GM10847 (cell line): Measurements from ENCODE around the gene FRMD4A.

Experiments
- POLR2A ChIP-seq: IDR thresholded peaks from 2 replicates; pipeline ENCODE4 v1.6.1; 2011; ENCODE audit not compliant: insufficient read length; ENCODE audit errors: extremely low read depth

The FRMD4A gene

DNA sequence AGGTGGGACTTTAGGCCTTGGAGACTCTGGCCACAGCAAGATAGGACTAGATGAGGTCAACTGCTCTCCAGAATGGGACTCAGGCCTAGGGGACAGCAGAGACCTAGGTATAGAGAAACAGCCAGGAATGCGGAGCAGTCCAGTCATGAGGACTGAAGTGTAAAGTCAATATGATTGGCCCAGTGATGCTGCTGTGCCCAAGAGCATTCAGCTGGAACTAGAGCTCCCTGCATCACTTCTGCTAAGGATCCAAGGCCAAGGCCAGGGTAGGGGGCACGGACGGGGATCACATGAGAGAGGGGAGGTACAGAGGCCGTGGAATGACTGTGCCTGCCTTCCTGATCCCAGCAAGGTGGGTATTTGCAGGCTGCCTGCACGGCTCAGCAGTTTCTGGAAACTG, 237.9 kb downstream of the FRMD4A start:
- TF ChIP-seq POLR2A = no peak

DNA sequence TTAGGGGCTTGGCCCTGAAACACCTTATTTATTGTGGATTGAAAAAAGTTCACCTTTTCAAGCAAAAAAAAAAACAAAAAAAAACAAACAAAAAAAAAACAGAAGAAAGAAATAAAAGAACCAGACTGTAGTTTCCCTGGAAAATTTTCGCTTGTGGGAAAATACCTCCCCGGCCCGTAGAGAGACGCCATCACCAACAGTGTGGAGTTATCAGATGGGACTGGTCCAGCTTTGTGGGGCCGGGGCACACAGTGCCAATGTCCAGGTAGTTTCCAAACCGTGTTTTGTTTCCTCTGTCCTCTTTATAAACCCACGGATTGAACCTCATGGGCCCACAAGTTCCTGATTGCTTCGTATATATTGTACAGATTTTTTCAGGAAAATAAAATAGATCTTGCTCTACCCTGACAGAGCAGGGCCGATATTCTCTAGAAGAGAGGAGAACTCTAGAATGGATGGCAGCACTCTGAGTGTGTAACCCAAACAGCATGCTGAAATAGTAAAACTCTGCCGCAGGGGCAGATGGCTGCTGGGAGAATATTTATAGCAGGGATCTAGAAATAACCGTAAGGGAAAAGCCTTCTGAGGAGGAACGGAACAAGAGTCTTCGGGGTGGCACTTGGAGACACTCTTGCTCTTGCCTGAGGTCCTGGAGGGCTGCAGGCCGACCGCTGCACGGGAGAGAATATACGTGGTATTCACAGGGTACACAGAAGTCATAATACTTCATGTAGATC, 241.0 kb downstream of the FRMD4A start:
- TF ChIP-seq POLR2A = no peak

DNA sequence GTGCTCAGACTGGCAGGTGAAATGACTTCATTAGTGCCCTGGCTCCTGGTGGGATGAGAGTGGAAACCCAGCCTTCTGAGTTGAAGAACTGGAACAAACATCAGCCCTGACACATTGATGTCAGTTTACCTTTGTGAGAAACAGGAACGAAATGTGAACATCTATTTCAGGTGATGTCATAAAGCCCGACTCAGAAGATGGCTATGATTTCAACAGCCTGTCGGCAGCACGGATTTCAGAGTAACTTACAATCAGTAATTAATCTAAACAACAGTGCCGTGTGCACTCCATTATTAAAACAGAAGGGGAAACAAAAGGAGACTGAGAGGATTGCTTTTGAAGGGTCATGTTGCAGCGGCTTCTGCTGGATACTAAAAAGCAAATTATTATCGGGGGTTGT, 243.2 kb downstream of the FRMD4A start:
- TF ChIP-seq POLR2A = no peak

DNA sequence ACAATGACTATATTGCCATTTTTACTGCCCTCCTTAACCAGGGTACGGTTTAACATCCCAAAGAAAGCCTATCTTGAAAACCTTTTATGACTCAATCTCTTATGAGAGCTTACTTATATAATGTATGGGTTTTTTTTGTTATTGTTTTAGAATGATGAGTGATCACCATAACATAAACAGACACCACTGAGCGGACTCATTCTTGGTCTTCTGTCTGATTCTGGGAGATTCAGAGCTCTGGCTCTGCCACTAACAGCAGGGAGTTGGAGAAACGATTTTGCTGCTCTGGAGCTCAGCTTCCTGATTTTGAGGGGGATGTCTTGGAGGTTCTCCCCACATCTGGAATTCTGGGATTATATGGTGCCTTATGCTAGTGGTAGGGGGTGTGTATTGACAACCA, 244.1 kb downstream of the FRMD4A start:
- TF ChIP-seq POLR2A = no peak

DNA sequence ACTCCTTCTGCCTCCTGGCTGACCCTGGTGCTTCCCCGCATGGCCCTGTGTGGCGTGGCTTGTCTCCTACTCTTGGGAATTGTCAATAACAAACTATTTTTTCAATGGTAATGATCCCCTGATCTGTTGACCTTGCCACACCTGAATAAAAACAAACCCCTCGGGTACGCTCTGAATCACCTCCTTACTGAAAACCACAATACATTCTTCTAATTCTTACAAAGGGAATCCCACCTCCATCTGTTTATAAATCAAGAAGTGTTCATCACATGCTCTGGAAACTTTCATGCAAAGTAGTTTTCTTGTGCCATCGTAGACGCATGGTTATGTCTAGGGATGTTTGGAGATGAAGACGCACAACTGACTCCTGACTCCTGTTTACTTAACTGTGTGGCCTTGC, 245.8 kb downstream of the FRMD4A start:
- no peak for TF ChIP-seq POLR2A

DNA sequence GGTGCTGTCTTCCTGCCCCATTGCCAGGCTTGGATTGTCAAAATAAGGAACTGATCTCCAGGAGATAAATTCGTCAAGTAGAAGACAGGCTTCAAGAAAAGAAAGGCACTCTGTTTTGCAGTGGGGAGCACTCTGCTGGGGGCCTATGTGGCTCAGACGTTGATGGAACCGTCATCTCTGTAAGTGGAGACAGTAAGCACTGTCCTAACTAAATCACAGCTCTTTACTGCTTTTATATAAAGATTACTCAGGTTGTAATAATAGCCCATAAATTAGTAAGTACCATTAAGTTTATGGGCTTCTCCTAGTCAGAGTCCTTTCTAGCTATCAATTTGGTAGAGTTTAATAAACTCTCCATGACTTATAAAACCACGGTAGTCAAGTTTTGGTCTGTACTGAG, 249.9 kb downstream of the FRMD4A start:
- TF ChIP-seq POLR2A = no peak

DNA sequence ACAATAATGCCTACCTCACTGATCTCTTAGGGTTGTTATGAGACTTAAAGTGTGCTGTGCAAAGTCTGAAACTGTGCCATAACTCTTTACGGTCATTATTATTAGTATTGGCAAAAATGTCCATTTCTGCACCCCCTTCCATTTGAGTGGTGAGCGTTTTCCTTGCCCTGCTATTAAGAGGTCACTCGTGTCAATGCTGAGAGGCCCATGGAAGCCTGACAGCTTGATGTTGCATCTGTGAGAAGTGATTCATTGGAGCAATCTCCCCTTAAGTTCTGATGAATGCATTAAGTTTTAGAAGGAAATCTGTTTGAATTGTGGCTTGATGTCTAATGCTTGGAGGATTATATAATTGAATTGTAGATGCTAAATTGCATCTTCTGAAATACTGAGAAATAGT, 253.3 kb downstream of the FRMD4A start:
- no peak for TF ChIP-seq POLR2A

DNA sequence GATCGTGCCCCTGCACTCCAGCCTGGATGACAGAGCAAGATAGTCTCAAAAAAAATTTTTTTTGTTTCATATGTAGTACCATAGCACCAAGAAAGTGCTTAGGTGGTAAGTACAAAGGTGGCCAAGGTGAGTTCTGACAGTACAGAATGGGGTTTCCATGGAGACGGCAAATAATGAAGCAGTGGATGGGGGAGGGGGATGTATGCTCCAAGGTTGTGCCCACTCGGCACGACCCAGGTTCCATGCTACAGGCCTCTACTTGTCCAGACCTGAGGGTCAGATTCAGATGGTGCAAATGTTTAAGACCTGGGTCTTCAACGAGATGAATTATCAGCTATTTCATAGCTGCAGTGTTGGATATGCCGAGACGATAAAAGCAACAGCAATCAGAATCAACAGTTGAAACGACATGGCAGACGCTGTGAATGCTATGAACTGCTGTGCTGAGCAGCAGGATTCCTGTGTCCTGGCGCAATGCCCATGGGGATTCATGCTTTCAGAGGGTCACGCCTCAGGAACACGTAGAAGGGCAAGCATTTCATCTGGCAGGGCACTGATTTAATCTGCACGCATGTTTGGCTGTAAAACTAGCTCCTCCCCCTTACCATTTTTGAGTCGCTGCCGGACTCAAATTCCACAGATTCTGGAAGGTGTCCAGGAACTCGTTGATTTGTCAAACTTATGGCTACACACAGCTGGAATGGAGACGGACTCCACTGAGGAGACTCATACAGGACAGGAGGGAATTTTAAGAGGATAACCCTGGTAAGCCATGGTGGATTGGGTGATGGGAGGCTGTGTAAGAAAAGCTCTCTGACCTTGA, 256.5 kb downstream of the FRMD4A start:
- no peak for TF ChIP-seq POLR2A

DNA sequence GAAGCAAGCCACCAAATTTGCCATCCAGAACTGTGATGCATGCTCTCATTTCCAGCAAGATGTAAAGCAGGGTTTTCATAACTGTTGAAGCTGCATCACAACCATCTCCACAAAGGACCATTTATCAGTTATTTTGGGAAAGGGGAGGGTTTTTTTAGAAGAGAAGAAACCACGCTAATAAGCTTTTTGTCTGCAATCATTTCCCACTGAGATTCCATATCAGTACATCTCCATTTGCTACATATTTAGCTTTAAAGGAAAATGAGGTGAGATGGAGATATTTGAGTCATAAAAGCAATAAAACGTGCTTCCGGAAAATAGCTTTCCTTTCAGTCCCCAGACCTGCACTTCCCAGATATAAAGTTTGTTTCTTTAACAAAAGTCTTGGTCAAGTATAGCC, 258.2 kb downstream of the FRMD4A start:
- TF ChIP-seq POLR2A = no peak

DNA sequence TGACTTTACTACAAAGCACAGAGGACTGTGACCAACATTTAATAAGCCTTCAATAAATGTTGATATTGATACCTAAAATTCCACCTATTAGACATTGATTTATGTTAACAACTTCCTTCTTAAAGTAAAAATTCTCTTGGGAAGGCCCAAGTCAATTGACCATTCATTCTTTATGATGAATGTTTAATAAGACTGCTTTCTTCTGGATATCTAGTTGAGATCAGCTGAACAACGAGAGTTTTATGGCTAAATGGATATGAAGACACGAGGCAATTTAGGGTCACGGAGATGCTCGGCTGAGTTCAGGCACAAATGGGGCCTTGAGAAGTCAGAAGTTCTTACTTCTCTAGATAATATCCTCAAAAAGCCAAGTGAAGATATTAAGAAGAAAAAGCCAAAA, 258.8 kb downstream of the FRMD4A start:
- TF ChIP-seq POLR2A = no peak

DNA sequence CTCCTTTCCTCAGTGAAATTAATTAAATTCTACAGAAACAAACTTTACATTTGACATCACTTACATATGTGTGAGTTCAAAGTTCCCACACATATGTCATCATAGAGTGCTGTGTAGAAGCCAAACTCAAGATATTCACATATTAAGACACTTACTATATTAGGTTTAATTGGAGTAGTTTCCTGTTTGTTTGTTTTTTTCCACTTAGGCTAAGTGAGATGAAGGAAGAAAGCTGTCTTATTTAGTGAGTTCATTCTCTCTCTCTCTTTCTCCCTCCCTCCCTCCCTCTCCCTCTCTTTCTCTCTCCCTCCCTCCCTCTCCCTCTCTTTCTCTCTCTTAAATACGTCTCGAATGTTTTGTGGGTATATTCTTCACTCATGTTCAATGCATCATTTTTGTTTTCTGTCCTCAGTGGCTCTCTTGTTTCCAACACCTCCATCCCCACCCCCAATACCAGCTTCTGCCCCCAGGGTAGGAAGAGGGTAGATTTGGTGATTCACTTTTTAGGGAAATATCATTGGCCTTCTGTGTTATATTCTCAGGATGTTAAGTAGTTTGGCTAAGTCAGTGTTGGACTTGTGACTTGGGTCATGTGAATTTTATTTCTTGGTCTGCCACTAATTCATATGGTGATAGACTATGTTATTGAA, 262.0 kb downstream of the FRMD4A start:
- TF ChIP-seq POLR2A = no peak

DNA sequence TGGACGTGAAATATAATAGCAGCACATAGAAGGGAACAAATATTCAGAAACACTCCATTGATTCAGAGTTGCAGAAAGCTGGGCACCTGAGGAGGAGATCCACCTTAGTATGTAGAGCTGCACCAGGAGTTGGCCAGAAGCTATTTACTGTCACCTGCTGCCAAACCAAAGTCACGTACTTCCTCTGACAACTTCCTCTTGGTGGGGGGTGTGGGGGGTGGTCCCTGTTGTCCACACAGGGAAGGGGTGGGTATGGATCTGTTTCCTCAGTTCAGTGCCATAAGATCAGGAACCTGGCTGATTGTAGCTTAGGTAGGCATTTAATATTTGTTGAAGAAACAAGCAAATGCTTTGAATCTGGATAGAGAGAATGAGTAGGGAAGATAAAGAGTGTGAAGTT, 264.6 kb downstream of the FRMD4A start:
- TF ChIP-seq POLR2A = no peak

DNA sequence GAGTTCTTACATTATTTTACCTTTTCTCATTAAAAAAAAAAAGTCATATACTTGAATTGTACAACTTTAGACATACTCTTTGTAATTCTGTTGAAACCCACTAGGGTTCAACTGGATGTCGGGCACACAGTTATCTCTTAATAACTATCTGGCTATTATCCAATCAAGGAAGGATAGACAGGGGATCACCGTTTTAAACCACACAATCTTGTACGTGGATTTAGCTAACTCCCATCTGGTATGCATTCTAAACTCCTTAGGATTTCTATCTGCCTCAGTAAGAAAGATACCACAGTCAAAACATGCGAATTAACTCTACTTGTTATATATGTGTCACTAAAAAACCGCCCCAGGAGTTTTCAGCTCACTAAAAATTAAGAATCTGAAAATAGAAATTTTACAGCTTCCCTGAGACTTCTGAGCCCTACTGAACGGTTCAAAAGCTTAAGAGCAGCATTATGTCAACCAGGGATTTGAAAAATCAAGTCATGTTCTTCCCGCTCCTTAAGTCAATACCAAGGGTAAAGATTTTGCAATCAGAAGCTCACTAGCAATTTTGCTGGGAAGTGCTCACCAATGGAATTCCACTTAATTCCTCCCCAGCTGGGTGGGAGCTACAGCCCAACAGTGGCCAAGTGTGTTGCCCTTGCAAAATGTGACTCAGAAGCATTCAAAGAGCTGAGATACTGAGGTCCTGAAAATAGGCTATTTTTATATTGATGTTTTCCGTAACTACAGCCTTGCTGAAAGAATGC, 267.0 kb downstream of the FRMD4A start:
- no peak for TF ChIP-seq POLR2A

DNA sequence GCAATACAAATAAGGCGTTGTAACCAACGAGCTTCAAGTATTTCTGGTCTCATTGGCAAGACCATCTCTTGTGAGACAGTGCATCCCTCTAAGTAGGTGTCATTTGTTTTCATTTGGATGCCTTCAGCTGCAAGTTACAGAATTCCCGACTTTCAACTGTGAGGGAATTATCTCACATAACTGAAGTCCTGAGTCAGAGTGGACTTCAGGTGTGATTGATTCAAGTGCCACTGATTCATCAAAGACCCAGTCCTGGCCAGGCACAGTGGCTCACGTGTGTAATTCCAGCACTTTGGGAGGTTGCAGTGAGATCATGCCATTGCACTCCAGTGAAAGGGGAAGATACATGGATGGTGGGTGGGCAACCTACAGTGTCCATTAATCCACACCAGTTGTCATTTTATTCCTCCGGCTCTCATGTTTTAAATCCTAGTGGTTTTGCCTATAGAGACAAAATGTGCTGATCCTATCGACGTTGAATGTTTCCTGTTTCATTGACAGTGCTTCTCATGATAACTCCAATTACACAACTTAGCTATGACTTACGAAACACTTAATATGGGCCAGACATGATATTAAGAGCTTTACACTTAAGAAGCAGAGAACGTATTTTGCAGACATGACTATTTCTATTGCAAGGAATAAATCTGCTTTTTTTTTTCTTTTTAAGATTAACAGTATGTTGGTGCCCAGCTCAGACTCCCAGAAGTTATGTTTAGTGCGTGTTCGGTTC, 268.0 kb downstream of the FRMD4A start:
- TF ChIP-seq POLR2A = no peak
